Measurements from ENCODE around the gene WDR54.
"Not testable (repeated sequence)": the region's sequence is repeated elsewhere in the genome, so short reads cannot be mapped to it uniquely, and the experiment has no call there.

WDR54 gene

GRCh38 chr2:74464406-74464805, 42.9 kb downstream of the WDR54 start:
- no peaks in the 10 kb centered on the region for H3K27me3 ChIP-seq (ENCODE audit: insufficient read depth, poor library complexity, severe bottlenecking)
- TF ChIP-seq SPI1 (IDR thresholded peaks at IDR 0.05; ENCODE audit: borderline replicate concordance, low read depth): no peak
- no peak for TF ChIP-seq GABPA (IDR thresholded peaks at IDR 0.05; ENCODE audit: low read depth)
- TF ChIP-seq REST (IDR thresholded peaks at IDR 0.05; ENCODE audit: insufficient replicate concordance, low read depth): no peak
- no peak for TF ChIP-seq CTCF (IDR thresholded peaks at IDR 0.05; ENCODE audit: insufficient read depth, low read length)
- no peak for TF ChIP-seq POLR2AphosphoS5 (IDR thresholded peaks at IDR 0.05; ENCODE audit: low read depth)
- DNase-seq (ENCODE audit: low read depth in 1 of 2, low spot score in 1 of 2): no peak
- H3K27ac ChIP-seq (replicated peaks): peak overlapping the region; percentile 78
- peak overlapping the region; percentile 84 for H3K4me3 ChIP-seq (replicated peaks; ENCODE audit: insufficient read depth, low read length)

- H3K4me3 ChIP-seq (replicated peaks; ENCODE audit: insufficient read depth, low read length); H3K27ac ChIP-seq (replicated peaks); DNase-seq (ENCODE audit: low read depth in 1 of 2, low spot score in 1 of 2); H3K27me3 ChIP-seq (ENCODE audit: insufficient read depth, poor library complexity, severe bottlenecking): not testable (repeated sequence)
Measured at GRCh38 chr2:74470742-74471141, 49.2 kb downstream of the WDR54 start.

- DNase-seq (ENCODE audit: low read depth in 1 of 2, low spot score in 1 of 2): no peak
- Histone ChIP-seq H3K27ac (replicated peaks) (peak overlapping the region; percentile 82), H3K4me3 (replicated peaks; ENCODE audit: insufficient read depth, low read length) (peak overlapping the region; percentile 76), H3K27me3 (ENCODE audit: insufficient read depth, poor library complexity, severe bottlenecking) (no peaks in the 10 kb centered on the region)
- no peak for TF ChIP-seq POLR2AphosphoS5 (IDR thresholded peaks at IDR 0.05; ENCODE audit: low read depth)
- TF ChIP-seq SPI1 (IDR thresholded peaks at IDR 0.05; ENCODE audit: borderline replicate concordance, low read depth): no peak
- no peak for TF ChIP-seq REST (IDR thresholded peaks at IDR 0.05; ENCODE audit: insufficient replicate concordance, low read depth)
- TF ChIP-seq GABPA (IDR thresholded peaks at IDR 0.05; ENCODE audit: low read depth): no peak
- no peak for TF ChIP-seq CTCF (IDR thresholded peaks at IDR 0.05; ENCODE audit: insufficient read depth, low read length)
Measured at GRCh38 chr2:74471332-74472065, 50.0 kb downstream of the WDR54 start.

GRCh38 chr2:74472086-74472944, 50.8 kb downstream of the WDR54 start, which contains the start of gene MRPL53:
TSS of gene MRPL53 (minus strand) at chr2:74472680. CDS start at chr2:74472660, 20 bp downstream.
- H3K4me3 ChIP-seq (replicated peaks; ENCODE audit: insufficient read depth, low read length): peak within 1 kb of the TSS; percentile 76
- peak; percentile 96 to 97 for DNase-seq (ENCODE audit: low read depth in 1 of 2, low spot score in 1 of 2)
- no peaks in the 10 kb centered on the region for H3K27me3 ChIP-seq (ENCODE audit: insufficient read depth, poor library complexity, severe bottlenecking)
- peak; percentile 100 for TF ChIP-seq POLR2AphosphoS5 (IDR thresholded peaks at IDR 0.05; ENCODE audit: low read depth)
- TF ChIP-seq REST (IDR thresholded peaks at IDR 0.05; ENCODE audit: insufficient replicate concordance, low read depth): no peak
- TF ChIP-seq CTCF (IDR thresholded peaks at IDR 0.05; ENCODE audit: insufficient read depth, low read length): no peak
- TF ChIP-seq GABPA (IDR thresholded peaks at IDR 0.05; ENCODE audit: low read depth): peak; percentile 99
- TF ChIP-seq SPI1 (IDR thresholded peaks at IDR 0.05; ENCODE audit: borderline replicate concordance, low read depth): peak; percentile 74; the same call in 1 of the 2 replicates
- peak within 1 kb of the TSS; percentile 82 for H3K27ac ChIP-seq (replicated peaks)

Measured in HL-60 (cell line).